GM19324 (cell line): ENCODE data around the gene RBMX2.

Experiments used
- ATAC-seq: cut with Tn5 transposase; IDR thresholded peaks from one replicate; pipeline ENCODE4 v1.9.1; 2021; ENCODE audit warnings: mild to moderate bottlenecking, moderate library complexity; ENCODE audit not compliant: unreplicated experiment, low FRiP score

RBMX2 gene

DNA sequence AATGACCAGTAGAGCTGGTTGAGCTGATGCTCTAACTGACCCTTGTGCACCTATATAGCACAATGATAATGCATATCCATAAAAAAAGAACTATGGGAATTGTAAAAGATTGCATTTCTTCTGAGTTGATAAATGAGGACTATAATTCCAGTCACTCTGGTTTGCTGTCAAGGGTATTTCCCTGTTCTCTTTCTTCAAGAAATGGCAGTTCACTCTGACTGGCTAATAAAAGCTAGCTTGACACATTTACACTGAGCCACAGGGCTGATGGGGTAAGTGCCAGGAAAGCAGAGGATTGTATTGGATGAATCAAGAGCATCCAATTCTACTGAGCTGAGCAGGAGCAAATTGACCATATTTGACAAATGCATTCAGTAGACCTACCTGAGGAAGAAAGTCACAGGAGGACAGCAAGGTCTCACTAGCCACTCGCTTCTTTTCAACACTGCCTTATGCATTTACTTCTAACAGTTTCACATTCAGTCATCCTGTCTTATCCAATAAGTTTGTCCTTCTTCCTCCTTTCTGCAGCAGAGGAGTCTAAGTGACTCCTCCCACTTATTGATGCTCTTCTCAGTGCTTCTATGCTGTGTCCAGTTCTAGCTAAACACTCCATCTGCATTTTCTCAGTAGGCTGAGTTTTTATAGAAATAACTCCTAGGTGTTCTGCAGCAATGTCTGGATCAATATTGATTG is 43.0 kb downstream of the RBMX2 start:
- no peak for ATAC-seq

DNA sequence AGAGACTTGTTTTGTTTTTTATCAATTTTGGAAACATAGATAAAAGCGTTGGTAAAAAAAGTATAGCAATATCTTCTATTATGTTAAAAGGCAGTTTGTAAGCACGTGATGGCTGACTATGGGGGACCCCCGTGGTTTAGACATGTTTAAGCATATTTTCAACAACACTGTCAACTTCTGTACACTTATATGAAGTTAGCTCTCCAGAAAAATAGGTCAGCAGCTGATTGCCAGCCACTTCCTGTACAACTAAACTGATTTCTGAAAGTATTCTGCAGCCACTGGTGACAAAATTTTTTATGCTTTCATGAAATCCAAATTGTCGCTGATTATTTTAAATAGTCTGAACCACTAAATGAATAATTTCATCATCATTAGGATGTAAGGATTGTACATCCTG is 45.2 kb downstream of the RBMX2 start:
- ATAC-seq: no peak
